GM12874 (cell line): ENCODE data around the gene LRRC32.

ENCODE experiments used
- TF ChIP-seq, protein P1 (sequence below): IDR thresholded peaks from 2 replicates; pipeline ENCODE4 v1.5.1; 2011; ENCODE audit warnings: low read depth, mild to moderate bottlenecking, control low read depth, low read length, moderate library complexity; ENCODE audit not compliant: insufficient read depth

Gene LRRC32

GRCh38 chr11:76656050-76656531, 14.5 kb downstream of the LRRC32 start:
- TF ChIP-seq, protein P1, sequence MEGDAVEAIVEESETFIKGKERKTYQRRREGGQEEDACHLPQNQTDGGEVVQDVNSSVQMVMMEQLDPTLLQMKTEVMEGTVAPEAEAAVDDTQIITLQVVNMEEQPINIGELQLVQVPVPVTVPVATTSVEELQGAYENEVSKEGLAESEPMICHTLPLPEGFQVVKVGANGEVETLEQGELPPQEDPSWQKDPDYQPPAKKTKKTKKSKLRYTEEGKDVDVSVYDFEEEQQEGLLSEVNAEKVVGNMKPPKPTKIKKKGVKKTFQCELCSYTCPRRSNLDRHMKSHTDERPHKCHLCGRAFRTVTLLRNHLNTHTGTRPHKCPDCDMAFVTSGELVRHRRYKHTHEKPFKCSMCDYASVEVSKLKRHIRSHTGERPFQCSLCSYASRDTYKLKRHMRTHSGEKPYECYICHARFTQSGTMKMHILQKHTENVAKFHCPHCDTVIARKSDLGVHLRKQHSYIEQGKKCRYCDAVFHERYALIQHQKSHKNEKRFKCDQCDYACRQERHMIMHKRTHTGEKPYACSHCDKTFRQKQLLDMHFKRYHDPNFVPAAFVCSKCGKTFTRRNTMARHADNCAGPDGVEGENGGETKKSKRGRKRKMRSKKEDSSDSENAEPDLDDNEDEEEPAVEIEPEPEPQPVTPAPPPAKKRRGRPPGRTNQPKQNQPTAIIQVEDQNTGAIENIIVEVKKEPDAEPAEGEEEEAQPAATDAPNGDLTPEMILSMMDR = no peak

- TF ChIP-seq, protein P1 = no peak
These were observed 15.0 kb downstream of the LRRC32 start for GRCh38 chr11:76655501-76656049.

DNA sequence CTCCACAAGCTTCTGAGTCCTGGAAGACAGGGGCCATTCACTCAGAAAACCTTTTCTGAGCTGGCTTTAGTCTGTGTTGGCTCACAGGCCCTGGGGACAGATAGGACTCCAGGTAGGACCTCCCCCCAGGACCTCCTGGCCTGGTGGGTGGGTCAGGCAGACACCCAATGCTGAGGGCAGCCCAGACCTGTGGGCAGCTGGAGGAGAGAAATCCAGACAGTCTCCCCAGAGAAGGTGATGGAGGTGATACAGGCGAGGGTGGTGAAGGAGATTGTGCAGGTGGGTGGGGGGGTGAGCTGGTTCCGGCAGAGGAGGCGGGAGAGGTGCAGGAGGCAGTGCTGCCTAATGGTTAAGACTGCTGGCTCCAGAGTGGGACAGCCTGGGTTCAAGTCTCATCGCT, 15.6 kb downstream of the LRRC32 start:
- TF ChIP-seq, protein P1 = no peak

GRCh38 chr11:76654298-76654851, 16.2 kb downstream of the LRRC32 start:
- TF ChIP-seq, protein P1 = no peak

DNA sequence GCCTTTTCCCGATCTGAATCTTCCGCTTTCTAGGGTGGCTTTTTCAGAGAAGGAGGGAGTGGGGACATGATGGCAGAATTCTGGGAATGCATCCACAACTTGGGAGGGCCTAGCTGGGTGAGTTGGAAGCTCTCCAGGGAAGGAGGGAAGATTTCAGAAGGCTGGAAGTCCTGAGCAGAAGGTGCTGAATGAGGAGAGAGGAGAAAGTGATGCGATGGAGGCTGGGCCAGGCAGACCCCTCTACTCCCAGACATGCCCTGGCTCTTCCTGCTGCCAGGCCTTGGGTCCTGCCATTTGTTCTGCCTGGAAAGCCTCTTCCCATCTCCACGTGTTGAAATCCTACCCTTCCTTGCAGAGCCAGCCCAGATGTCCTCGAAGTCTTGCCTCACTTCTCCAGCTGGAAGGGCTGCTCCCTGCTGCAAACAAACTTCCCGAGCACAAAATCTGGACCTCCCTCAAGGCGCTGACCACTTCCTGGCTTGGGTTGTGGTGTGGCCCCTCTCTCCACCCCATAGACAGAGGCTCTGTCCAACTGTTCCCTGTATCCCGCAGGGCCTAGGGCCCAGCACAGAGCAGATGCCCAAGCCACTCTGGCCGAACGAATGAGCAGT, 16.8 kb downstream of the LRRC32 start:
- TF ChIP-seq, protein P1 = no peak

DNA sequence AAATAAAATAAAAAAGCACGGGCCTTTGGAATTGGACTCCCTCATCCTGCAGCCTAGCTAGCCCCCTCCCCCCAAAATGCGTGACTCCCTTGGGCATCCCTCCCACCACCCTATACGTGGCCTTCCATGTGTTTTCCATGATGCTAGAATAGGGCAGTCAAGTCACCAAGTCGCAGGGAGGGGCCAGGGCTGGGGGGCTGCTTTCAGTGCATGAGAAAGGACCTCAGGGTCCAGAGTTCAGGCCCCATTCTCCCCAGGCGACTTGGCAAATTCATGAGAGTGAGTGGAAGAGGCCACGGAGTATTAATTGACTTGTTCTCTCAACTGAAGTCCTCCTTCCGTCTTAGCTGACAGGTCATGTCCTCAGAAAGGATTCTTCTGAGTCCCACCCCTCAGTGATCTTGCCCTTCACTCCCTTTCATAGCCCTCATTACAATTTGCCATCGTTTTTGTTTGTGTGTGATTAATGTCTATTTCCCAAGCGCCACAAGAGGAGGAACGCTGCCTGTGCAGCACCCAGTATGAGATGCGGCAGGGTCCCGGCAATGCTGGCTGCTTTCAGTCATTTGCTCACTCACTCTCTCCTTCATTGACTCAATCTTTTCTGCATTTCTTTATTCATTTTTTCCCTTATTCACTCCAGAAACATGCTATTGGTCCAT, 17.4 kb downstream of the LRRC32 start:
- TF ChIP-seq, protein P1 = no peak

GRCh38 chr11:76649851-76650372, 20.6 kb downstream of the LRRC32 start:
- TF ChIP-seq, protein P1 = no peak
